ENCODE results near the gene PTPN11. TPM values are rescaled to one million over a fixed set of nuclear protein-coding genes. Genes with fewer than 3 reads are reported as not detected.

Gene PTPN11
- total and polyA plus RNA-seq, 2 experiments from 2014 or later, result 87.0 to 94.7 TPM

DNA sequence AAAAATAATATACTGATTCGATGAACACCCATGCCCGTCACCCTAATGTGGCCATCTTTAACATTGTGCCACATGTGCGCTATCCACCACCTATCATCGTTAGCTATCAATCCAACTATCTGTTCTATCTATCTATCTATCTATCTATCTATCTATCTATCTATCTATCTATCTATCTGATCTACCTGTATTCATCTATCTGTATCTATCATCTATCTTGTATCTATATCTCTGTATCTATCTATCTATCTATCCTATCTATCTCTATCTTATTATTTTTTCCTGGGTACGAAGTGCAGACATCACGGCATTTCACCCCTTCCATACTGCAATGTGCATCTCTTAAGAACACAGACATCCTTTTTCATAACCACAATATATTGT is 106.7 kb downstream of the PTPN11 start:
- Histone ChIP-seq H3K4me3 (no peak overlapping the region), H3K79me2 (replicated peaks; ENCODE audit: insufficient read depth) (no peaks in the 10 kb centered on the region), H3F3A (replicated peaks; ENCODE audit: low read depth) (no peaks in the 10 kb centered on the region), H3K4me2 (no peak overlapping the region), H2AFZ (no peak overlapping the region), H4K20me1 (replicated peaks; ENCODE audit: insufficient read depth) (no peaks in the 10 kb centered on the region), H3K27ac (ENCODE audit: low read depth) (no peak overlapping the region), H3K4me1 (ENCODE audit: insufficient read depth) (no peaks in the 10 kb centered on the region), H3K36me3 (ENCODE audit: insufficient read depth) (no peaks in the 10 kb centered on the region), H3K9me2 (ENCODE audit: insufficient read depth) (no peaks in the 10 kb centered on the region), H3K27me3 (ENCODE audit: insufficient read depth) (no peaks in the 10 kb centered on the region)
- Mint-ChIP-seq H3K9me3 (0 out of 3 replicates have a peak, but pooled peaks cover 2% of the 10 kb centered on the region), H3K4me1 (no peaks in the 10 kb centered on the region), H3K4me3 (no peak overlapping the region), H3K27me3 (ENCODE audit: insufficient read depth, low read depth, poor library complexity) (peaks cover 3% of the 10 kb centered on the region), H3K36me3 (ENCODE audit: low read depth) (no peaks in the 10 kb centered on the region; the same call in 2 of the 3 replicates), H3K27ac (no peak overlapping the region)
- no peak for TF ChIP-seq ZNF114 (CRISPR knock-in tag; IDR thresholded peaks at IDR 0.05)
- no peak for TF ChIP-seq JUNB (IDR thresholded peaks at IDR 0.05; ENCODE audit: unreplicated experiment)
- TF ChIP-seq NANOG (IDR thresholded peaks at IDR 0.05; ENCODE audit: borderline replicate concordance), result no peak
- ATAC-seq, result no peak
- no peak for DNase-seq (ENCODE audit: low spot score)

DNA sequence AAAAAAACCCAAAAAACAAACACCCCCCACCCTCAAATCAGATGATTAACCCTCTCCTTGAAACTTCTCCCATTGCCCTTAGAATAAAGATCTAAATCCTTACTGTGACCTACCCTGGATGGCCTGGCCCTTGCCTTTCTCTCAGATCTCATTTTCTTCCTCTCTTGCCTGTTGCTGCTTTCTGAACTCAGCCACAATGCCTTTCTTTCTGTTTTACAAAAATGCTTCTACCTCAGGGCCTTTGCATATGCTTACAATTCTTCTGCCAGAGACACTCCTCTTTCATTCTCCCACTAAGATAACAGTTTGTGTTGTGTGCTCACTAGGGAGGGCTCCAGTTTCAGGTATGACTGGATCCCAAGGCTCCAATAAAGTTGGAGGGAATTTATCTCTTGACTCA is 108.3 kb downstream of the PTPN11 start:
- Histone ChIP-seq H3K4me1 (ENCODE audit: insufficient read depth) (no peaks in the 10 kb centered on the region), H3K27me3 (ENCODE audit: insufficient read depth) (no peaks in the 10 kb centered on the region), H3K36me3 (ENCODE audit: insufficient read depth) (no peaks in the 10 kb centered on the region), H2AFZ (no peak overlapping the region), H3F3A (replicated peaks; ENCODE audit: low read depth) (no peaks in the 10 kb centered on the region), H3K4me3 (no peak overlapping the region), H3K27ac (ENCODE audit: low read depth) (no peak overlapping the region), H3K79me2 (replicated peaks; ENCODE audit: insufficient read depth) (no peaks in the 10 kb centered on the region), H3K9me2 (ENCODE audit: insufficient read depth) (no peaks in the 10 kb centered on the region), H3K4me2 (no peak overlapping the region), H4K20me1 (replicated peaks; ENCODE audit: insufficient read depth) (no peaks in the 10 kb centered on the region)
- H3K36me3 Mint-ChIP-seq (ENCODE audit: low read depth), result no peaks in the 10 kb centered on the region
- no peaks in the 10 kb centered on the region for H3K9me3 Mint-ChIP-seq
- no peaks in the 10 kb centered on the region for H3K4me1 Mint-ChIP-seq
- peaks cover 3% of the 10 kb centered on the region for H3K27me3 Mint-ChIP-seq (ENCODE audit: insufficient read depth, low read depth, poor library complexity)
- ATAC-seq (no peak), DNase-seq (ENCODE audit: low spot score) (no peak)
- no peak overlapping the region for H3K27ac Mint-ChIP-seq
- H3K4me3 Mint-ChIP-seq, result no peak overlapping the region
- no peak for TF ChIP-seq JUNB (IDR thresholded peaks at IDR 0.05; ENCODE audit: unreplicated experiment)
- TF ChIP-seq CREB1 (CRISPR knock-in tag; IDR thresholded peaks at IDR 0.05; ENCODE audit: low read depth), result no peak
- no peak for TF ChIP-seq ZNF331 (CRISPR knock-in tag; IDR thresholded peaks at IDR 0.05; ENCODE audit: low read depth)
- TF ChIP-seq, protein P1, sequence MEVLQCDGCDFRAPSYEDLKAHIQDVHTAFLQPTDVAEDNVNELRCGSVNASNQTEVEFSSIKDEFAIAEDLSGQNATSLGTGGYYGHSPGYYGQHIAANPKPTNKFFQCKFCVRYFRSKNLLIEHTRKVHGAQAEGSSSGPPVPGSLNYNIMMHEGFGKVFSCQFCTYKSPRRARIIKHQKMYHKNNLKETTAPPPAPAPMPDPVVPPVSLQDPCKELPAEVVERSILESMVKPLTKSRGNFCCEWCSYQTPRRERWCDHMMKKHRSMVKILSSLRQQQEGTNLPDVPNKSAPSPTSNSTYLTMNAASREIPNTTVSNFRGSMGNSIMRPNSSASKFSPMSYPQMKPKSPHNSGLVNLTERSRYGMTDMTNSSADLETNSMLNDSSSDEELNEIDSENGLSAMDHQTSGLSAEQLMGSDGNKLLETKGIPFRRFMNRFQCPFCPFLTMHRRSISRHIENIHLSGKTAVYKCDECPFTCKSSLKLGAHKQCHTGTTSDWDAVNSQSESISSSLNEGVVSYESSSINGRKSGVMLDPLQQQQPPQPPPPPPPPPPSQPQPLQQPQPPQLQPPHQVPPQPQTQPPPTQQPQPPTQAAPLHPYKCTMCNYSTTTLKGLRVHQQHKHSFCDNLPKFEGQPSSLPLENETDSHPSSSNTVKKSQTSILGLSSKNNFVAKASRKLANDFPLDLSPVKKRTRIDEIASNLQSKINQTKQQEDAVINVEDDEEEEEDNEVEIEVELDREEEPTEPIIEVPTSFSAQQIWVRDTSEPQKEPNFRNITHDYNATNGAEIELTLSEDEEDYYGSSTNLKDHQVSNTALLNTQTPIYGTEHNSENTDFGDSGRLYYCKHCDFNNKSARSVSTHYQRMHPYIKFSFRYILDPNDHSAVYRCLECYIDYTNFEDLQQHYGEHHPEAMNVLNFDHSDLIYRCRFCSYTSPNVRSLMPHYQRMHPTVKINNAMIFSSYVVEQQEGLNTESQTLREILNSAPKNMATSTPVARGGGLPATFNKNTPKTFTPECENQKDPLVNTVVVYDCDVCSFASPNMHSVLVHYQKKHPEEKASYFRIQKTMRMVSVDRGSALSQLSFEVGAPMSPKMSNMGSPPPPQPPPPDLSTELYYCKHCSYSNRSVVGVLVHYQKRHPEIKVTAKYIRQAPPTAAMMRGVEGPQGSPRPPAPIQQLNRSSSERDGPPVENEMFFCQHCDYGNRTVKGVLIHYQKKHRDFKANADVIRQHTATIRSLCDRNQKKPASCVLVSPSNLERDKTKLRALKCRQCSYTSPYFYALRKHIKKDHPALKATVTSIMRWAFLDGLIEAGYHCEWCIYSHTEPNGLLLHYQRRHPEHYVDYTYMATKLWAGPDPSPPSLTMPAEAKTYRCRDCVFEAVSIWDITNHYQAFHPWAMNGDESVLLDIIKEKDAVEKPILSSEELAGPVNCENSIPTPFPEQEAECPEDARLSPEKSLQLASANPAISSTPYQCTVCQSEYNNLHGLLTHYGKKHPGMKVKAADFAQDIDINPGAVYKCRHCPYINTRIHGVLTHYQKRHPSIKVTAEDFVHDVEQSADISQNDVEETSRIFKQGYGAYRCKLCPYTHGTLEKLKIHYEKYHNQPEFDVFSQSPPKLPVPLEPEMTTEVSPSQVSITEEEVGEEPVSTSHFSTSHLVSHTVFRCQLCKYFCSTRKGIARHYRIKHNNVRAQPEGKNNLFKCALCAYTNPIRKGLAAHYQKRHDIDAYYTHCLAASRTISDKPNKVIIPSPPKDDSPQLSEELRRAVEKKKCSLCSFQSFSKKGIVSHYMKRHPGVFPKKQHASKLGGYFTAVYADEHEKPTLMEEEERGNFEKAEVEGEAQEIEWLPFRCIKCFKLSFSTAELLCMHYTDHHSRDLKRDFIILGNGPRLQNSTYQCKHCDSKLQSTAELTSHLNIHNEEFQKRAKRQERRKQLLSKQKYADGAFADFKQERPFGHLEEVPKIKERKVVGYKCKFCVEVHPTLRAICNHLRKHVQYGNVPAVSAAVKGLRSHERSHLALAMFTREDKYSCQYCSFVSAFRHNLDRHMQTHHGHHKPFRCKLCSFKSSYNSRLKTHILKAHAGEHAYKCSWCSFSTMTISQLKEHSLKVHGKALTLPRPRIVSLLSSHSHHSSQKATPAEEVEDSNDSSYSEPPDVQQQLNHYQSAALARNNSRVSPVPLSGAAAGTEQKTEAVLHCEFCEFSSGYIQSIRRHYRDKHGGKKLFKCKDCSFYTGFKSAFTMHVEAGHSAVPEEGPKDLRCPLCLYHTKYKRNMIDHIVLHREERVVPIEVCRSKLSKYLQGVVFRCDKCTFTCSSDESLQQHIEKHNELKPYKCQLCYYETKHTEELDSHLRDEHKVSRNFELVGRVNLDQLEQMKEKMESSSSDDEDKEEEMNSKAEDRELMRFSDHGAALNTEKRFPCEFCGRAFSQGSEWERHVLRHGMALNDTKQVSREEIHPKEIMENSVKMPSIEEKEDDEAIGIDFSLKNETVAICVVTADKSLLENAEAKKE (CRISPR knock-in tag; IDR thresholded peaks at IDR 0.05), result no peak
- no peak for TF ChIP-seq ZNF114 (CRISPR knock-in tag; IDR thresholded peaks at IDR 0.05)
- TF ChIP-seq, protein P2, sequence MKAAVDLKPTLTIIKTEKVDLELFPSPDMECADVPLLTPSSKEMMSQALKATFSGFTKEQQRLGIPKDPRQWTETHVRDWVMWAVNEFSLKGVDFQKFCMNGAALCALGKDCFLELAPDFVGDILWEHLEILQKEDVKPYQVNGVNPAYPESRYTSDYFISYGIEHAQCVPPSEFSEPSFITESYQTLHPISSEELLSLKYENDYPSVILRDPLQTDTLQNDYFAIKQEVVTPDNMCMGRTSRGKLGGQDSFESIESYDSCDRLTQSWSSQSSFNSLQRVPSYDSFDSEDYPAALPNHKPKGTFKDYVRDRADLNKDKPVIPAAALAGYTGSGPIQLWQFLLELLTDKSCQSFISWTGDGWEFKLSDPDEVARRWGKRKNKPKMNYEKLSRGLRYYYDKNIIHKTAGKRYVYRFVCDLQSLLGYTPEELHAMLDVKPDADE (IDR thresholded peaks at IDR 0.05), result no peak
- no peak for TF ChIP-seq POLR2AphosphoS5 (IDR thresholded peaks at IDR 0.05; ENCODE audit: low read depth)
- TF ChIP-seq NANOG (IDR thresholded peaks at IDR 0.05; ENCODE audit: borderline replicate concordance), result no peak
- TF ChIP-seq STAT1 (IDR thresholded peaks at IDR 0.05; ENCODE audit: unreplicated experiment), result no peak
- TF ChIP-seq EZH2phosphoT487 (IDR thresholded peaks at IDR 0.05; ENCODE audit: unreplicated experiment), result no peak
- TF ChIP-seq, protein P3, sequence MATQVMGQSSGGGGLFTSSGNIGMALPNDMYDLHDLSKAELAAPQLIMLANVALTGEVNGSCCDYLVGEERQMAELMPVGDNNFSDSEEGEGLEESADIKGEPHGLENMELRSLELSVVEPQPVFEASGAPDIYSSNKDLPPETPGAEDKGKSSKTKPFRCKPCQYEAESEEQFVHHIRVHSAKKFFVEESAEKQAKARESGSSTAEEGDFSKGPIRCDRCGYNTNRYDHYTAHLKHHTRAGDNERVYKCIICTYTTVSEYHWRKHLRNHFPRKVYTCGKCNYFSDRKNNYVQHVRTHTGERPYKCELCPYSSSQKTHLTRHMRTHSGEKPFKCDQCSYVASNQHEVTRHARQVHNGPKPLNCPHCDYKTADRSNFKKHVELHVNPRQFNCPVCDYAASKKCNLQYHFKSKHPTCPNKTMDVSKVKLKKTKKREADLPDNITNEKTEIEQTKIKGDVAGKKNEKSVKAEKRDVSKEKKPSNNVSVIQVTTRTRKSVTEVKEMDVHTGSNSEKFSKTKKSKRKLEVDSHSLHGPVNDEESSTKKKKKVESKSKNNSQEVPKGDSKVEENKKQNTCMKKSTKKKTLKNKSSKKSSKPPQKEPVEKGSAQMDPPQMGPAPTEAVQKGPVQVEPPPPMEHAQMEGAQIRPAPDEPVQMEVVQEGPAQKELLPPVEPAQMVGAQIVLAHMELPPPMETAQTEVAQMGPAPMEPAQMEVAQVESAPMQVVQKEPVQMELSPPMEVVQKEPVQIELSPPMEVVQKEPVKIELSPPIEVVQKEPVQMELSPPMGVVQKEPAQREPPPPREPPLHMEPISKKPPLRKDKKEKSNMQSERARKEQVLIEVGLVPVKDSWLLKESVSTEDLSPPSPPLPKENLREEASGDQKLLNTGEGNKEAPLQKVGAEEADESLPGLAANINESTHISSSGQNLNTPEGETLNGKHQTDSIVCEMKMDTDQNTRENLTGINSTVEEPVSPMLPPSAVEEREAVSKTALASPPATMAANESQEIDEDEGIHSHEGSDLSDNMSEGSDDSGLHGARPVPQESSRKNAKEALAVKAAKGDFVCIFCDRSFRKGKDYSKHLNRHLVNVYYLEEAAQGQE (IDR thresholded peaks at IDR 0.05; ENCODE audit: unreplicated experiment), result no peak
- TF ChIP-seq EZH2 (IDR thresholded peaks at IDR 0.05; ENCODE audit: low read depth, unreplicated experiment), result no peak
